Measurements from ENCODE around the gene PROSER3.

DNA sequence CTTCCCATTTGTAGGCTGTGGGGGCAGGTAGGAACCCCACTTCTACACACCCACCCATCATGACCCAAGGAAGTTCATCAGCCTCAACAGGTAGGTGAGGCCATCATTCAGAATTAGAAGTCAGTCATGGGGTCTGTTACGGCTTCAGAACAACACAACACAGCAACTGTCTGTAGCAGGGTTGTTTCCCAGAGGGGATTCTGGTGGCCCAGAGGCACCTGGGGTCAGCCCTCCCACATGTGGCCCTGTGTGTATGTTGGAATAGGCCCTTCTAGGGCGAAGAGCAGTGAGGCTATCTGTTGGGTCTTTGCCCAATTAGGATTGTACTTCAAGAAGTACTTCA lies 19.1 kb upstream of the PROSER3 start:
- TF ChIP-seq EZH2 (IDR thresholded peaks at IDR 0.05; ENCODE audit: low read depth, unreplicated experiment) (no peak), POLR2AphosphoS5 (IDR thresholded peaks at IDR 0.05; ENCODE audit: low read depth) (no peak), NANOG (IDR thresholded peaks at IDR 0.05; ENCODE audit: borderline replicate concordance) (no peak), EZH2phosphoT487 (IDR thresholded peaks at IDR 0.05; ENCODE audit: unreplicated experiment) (no peak), CREB1 (CRISPR knock-in tag; IDR thresholded peaks at IDR 0.05; ENCODE audit: low read depth) (no peak), ZNF331 (CRISPR knock-in tag; IDR thresholded peaks at IDR 0.05; ENCODE audit: low read depth) (no peak), STAT1 (IDR thresholded peaks at IDR 0.05; ENCODE audit: unreplicated experiment) (no peak)
- TF ChIP-seq, protein P1, sequence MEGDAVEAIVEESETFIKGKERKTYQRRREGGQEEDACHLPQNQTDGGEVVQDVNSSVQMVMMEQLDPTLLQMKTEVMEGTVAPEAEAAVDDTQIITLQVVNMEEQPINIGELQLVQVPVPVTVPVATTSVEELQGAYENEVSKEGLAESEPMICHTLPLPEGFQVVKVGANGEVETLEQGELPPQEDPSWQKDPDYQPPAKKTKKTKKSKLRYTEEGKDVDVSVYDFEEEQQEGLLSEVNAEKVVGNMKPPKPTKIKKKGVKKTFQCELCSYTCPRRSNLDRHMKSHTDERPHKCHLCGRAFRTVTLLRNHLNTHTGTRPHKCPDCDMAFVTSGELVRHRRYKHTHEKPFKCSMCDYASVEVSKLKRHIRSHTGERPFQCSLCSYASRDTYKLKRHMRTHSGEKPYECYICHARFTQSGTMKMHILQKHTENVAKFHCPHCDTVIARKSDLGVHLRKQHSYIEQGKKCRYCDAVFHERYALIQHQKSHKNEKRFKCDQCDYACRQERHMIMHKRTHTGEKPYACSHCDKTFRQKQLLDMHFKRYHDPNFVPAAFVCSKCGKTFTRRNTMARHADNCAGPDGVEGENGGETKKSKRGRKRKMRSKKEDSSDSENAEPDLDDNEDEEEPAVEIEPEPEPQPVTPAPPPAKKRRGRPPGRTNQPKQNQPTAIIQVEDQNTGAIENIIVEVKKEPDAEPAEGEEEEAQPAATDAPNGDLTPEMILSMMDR (conservative IDR thresholded peaks at IDR 0.05; ENCODE audit: low read depth in 2 of 2): no peak
- TF ChIP-seq, protein P2, sequence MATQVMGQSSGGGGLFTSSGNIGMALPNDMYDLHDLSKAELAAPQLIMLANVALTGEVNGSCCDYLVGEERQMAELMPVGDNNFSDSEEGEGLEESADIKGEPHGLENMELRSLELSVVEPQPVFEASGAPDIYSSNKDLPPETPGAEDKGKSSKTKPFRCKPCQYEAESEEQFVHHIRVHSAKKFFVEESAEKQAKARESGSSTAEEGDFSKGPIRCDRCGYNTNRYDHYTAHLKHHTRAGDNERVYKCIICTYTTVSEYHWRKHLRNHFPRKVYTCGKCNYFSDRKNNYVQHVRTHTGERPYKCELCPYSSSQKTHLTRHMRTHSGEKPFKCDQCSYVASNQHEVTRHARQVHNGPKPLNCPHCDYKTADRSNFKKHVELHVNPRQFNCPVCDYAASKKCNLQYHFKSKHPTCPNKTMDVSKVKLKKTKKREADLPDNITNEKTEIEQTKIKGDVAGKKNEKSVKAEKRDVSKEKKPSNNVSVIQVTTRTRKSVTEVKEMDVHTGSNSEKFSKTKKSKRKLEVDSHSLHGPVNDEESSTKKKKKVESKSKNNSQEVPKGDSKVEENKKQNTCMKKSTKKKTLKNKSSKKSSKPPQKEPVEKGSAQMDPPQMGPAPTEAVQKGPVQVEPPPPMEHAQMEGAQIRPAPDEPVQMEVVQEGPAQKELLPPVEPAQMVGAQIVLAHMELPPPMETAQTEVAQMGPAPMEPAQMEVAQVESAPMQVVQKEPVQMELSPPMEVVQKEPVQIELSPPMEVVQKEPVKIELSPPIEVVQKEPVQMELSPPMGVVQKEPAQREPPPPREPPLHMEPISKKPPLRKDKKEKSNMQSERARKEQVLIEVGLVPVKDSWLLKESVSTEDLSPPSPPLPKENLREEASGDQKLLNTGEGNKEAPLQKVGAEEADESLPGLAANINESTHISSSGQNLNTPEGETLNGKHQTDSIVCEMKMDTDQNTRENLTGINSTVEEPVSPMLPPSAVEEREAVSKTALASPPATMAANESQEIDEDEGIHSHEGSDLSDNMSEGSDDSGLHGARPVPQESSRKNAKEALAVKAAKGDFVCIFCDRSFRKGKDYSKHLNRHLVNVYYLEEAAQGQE (IDR thresholded peaks at IDR 0.05; ENCODE audit: unreplicated experiment): no peak

Measured in GM23338 (cell line).